Activated CD4-positive, alpha-beta memory T cell treated with anti-CD3 and anti-CD28 coated beads, Interleukin-2, amount 10 ng/mL, durations not matched to agents 7 days and 5 days (primary cell): ENCODE results near the gene XYLT1. TPM values are rescaled to one million over a fixed set of nuclear protein-coding genes. Genes with fewer than 3 reads are reported as not detected.
"Not testable (repeated sequence)": the region's sequence is repeated elsewhere in the genome, so short reads cannot be mapped to it uniquely, and the experiment has no call there.

ENCODE experiments used
- CTCF ChIA-PET: fragments of 350-600 bp; sonication (Branson Sonifier 250); formaldehyde crosslinking; loops from one replicate; lab custom pipeline; 2021; ENCODE audit warnings: antibody characterized with exemption, inconsistent platforms; lab: Charles Lee
- POLR2A ChIA-PET: fragments of 350-600 bp; sonication (Branson Sonifier 250); formaldehyde crosslinking; loops from one replicate; lab custom pipeline; 2021; ENCODE audit warnings: antibody characterized with exemption; lab: Charles Lee
- DNase-seq: peaks from one replicate; pipeline ENCODE4 v3.0.0-alpha.2; 2020
- H3K27ac Mint-ChIP-seq: one replicate; pipeline ENCODE4 v1.8.0; 2021; ENCODE audit warnings: mild to moderate bottlenecking, mixed read lengths
- H3K27me3 Mint-ChIP-seq: one replicate; pipeline ENCODE4 v1.8.0; 2021; ENCODE audit warnings: mixed read lengths
- H3K36me3 Mint-ChIP-seq: one replicate; pipeline ENCODE4 v1.8.0; 2021; ENCODE audit warnings: low read depth, mixed read lengths
- H3K4me1 Mint-ChIP-seq: one replicate; pipeline ENCODE4 v1.8.0; 2021; ENCODE audit warnings: mixed read lengths
- H3K4me3 Mint-ChIP-seq: one replicate; pipeline ENCODE4 v1.8.0; 2021; ENCODE audit warnings: mild to moderate bottlenecking, mixed read lengths
- H3K9me3 Mint-ChIP-seq: one replicate; pipeline ENCODE4 v1.8.0; 2021; ENCODE audit warnings: mixed read lengths
- total RNA-seq, 2 experiments: library from RNA; stranded (reverse); gene quantifications; one replicate each; pipeline ENCODE4 v1.2.3, GENCODE V29; 2021

XYLT1 gene
- total RNA-seq, 2 experiments from 2014 or later, result 30.2 to 34.9 TPM

DNA sequence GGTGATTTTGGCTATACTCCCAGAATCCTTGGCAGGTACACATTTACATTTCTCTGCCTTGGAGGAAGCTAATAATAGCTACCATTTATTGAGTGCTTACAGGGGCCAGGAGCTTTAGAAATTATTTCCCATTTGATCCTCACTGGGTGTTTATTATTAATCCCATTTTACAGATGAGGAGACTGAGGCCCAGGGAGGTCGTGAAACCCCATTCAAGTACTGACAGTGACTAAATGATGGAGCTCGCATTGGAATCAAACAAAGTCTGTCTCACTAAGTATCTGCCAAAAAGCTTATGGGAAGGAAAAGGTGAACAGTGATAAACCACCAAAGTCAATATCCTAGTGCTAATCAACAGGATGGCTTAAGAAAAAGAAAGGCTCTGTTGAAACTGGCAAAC lies 33.3 kb upstream of the XYLT1 start:
- no peaks in the 10 kb centered on the region for H3K9me3 Mint-ChIP-seq
- ChIA-PET CTCF (no interaction called here), POLR2A (no interaction called here)
- no peaks in the 10 kb centered on the region for H3K36me3 Mint-ChIP-seq
- DNase-seq, result no peak
- H3K4me3 Mint-ChIP-seq, result no peak overlapping the region
- no peaks in the 10 kb centered on the region for H3K4me1 Mint-ChIP-seq
- H3K27ac Mint-ChIP-seq, result no peak overlapping the region
- peaks cover 7% of the 10 kb centered on the region for H3K27me3 Mint-ChIP-seq

DNA sequence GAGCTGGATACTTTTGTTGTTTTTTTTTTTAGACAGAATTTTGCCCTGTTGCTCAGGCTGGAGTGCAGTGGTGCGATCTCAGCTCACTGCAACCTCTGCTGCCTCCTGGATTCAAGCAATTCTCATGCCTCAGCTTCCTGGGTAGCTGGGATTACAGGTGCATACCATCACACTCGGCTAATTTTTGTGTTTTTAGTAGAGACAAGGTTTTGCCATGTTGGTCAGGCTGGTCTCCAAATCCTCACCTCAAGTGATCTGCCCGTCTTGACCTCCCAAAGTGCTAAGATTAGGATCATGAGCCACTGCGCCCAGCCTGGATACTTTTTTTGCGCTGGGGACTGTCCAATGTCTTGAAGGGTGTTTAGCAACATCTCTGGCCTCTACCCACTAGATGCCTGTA lies 32.6 kb upstream of the XYLT1 start:
- no peak overlapping the region for H3K27ac Mint-ChIP-seq
- no peaks in the 10 kb centered on the region for H3K9me3 Mint-ChIP-seq
- DNase-seq, result no peak
- H3K27me3 Mint-ChIP-seq, result peaks cover 5% of the 10 kb centered on the region
- POLR2A ChIA-PET, result no interaction called here
- CTCF ChIA-PET, result no interaction called here
- H3K4me1 Mint-ChIP-seq, result no peaks in the 10 kb centered on the region
- H3K36me3 Mint-ChIP-seq, result no peaks in the 10 kb centered on the region
- no peak overlapping the region for H3K4me3 Mint-ChIP-seq

DNA sequence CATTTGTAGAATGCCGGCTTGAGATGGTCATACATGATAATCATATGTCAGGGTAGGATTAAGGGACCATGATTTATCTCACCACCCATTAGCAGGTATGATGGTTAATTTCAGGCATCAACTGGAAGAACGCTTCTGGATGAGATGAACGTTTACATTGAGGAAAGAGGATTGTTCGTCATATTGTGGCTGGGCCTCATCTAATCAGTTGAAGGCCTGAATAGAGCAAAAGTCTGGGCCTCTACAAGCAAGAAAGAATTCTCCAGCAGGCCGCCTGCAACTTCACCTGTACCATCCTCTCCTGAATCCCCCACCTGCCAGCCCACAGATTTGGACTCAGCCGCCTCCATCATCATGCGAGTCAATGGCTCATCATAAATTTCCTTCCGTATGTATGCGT lies 30.6 kb upstream of the XYLT1 start:
- Mint-ChIP-seq H3K9me3 (no peaks in the 10 kb centered on the region), H3K27me3 (peaks cover 3% of the 10 kb centered on the region), H3K4me3 (no peak overlapping the region), H3K36me3 (no peaks in the 10 kb centered on the region), H3K27ac (no peak overlapping the region), H3K4me1 (no peaks in the 10 kb centered on the region)
- POLR2A ChIA-PET, result no interaction called here
- no peak for DNase-seq
- CTCF ChIA-PET, result no interaction called here

DNA sequence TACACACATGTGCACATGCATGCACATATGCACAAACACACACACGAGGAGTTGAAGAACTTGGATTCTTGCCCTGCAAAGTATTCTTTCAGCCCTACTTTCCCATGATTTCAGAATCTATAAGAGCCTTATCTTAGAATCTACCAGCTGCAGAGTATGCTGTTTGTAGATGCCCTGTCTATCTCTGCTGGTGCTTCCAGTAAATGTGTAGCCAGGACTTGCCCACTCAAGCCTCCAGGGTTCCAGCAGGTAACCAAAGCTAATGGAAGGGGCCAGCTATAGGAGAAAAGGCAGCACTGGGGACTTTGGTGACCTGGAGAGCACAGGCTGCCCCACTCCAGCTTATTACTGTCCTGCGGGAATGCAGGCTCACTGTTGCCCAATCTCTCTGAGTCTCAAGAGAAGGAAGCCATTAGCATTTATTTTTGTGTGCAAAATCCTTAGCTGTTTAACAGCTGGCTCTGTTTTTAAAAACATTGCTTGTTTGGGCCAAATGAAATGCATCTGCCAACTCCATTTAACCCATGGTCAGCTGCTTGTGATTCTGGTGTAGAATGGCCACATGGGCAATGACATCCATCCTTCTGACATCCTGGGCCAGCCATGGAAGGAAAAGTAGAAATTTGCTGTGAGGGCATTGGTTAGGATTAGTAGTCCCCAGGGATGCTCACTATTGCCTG lies 28.6 kb upstream of the XYLT1 start:
- Mint-ChIP-seq H3K9me3 (no peaks in the 10 kb centered on the region), H3K27me3 (peaks cover 6% of the 10 kb centered on the region), H3K27ac (no peak overlapping the region), H3K36me3 (no peaks in the 10 kb centered on the region), H3K4me3 (no peak overlapping the region), H3K4me1 (no peaks in the 10 kb centered on the region)
- POLR2A ChIA-PET, result no interaction called here
- DNase-seq, result no peak
- CTCF ChIA-PET, result no interaction called here

DNA sequence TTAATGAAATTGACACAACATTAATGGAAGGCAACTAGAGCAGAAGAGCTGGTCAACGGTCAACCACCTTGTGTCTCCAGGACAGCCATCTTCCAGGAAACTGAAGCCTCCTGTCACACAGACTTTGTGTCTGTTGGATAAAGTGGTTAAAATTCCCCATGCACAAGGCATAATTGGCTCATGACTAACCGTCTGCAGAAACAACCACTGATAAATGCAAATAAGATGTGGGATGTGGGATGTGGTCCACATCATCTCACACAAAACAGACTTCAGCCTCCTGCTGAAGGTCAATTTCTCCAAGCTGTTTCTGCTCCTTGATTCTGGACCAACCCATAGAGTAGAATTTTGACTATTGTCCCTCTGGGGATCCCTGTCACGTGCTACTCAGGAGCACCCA lies 26.9 kb upstream of the XYLT1 start:
- H3K4me3 Mint-ChIP-seq, result no peak overlapping the region
- CTCF ChIA-PET, result interaction anchor here (0.7 kb wide), 1 partner anchor 39 kb away, joined by 3 read pairs; no protein-coding TSS in a partner anchor
- H3K36me3 Mint-ChIP-seq, result no peaks in the 10 kb centered on the region
- H3K27ac Mint-ChIP-seq, result no peak overlapping the region
- DNase-seq, result no peak
- POLR2A ChIA-PET, result no interaction called here
- no peaks in the 10 kb centered on the region for H3K4me1 Mint-ChIP-seq
- H3K9me3 Mint-ChIP-seq, result no peaks in the 10 kb centered on the region
- peaks cover 5% of the 10 kb centered on the region for H3K27me3 Mint-ChIP-seq

DNA sequence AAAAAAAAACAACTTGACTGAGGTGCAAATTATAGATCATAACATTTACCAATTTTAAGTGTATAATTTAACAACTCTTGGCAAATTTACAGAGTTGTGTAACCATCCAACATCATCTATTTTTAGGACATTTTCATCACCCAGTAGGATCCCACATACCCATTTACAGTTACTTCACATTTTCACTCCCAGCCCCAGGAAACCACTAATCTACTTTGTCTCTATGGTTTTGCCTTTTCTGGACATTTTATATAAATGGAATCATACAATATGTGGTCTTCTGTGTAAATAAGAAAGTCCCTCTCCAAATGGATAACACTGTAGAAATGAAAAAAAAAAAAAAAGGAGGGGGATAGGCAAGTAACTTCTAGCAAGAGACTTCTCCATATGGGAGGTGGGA lies 26.1 kb upstream of the XYLT1 start:
- no peak overlapping the region for H3K4me3 Mint-ChIP-seq
- H3K27me3 Mint-ChIP-seq, result peaks cover 5% of the 10 kb centered on the region
- H3K9me3 Mint-ChIP-seq, result no peaks in the 10 kb centered on the region
- ChIA-PET POLR2A (no interaction called here), CTCF (interaction anchor here (0.7 kb wide), 1 partner anchor 40 kb away, joined by 3 read pairs; no protein-coding TSS in a partner anchor)
- H3K36me3 Mint-ChIP-seq, result no peaks in the 10 kb centered on the region
- H3K4me1 Mint-ChIP-seq, result no peaks in the 10 kb centered on the region
- DNase-seq, result no peak
- no peak overlapping the region for H3K27ac Mint-ChIP-seq

DNA sequence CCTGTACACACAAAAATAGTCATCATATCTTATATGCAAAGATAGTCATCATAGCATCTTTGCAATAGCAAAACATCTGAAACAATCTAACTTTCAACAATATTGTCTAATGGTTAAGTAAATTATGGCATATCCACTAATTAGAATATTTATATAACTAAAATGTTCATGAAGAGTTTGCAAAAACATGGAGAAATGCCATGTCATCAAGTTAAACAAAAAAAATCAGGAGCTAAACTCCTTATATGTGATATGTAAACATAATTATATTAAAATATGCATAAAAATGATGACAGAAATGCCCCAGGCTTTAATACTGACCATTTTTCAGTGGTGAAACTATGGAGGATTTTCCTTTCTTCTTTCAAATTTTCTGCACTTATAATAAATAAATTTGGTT lies 22.3 kb upstream of the XYLT1 start:
- Mint-ChIP-seq H3K27ac (no peak overlapping the region), H3K36me3 (no peaks in the 10 kb centered on the region), H3K4me3 (no peak overlapping the region), H3K9me3 (no peaks in the 10 kb centered on the region), H3K27me3 (peaks cover 10% of the 10 kb centered on the region), H3K4me1 (no peaks in the 10 kb centered on the region)
- ChIA-PET POLR2A (no interaction called here), CTCF (interaction anchor here (1.1 kb wide), 1 partner anchor 12 kb away, joined by 4 read pairs; no protein-coding TSS in a partner anchor)
- DNase-seq, result no peak

DNA sequence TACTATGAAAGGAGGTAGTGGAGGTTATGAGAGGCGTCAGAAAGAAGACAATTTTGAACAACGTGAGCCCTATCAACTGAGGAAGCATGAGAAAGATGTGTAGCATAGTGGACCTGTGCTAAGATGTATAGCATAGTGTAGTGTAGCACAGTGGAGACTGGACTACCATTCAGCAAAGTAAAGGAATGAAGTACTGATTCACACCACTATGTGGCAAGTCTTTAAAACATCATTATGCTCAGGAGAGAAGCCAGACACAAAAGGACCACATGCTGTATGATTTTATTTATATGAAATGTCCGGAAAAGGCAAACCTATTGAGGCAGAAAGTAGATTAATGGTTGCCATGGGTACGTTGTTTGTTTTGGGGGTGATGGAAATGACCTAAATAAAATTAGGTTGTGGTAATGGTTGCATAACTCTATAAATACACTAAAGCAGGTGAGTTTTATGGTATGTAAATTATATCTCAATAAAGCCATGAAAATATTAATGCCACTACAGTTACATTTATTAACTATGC lies 20.4 kb upstream of the XYLT1 start:
- ChIA-PET POLR2A (no interaction called here), CTCF (interaction anchor here (1.1 kb wide), 1 partner anchor 10 kb away, joined by 3 read pairs; no protein-coding TSS in a partner anchor)
- Mint-ChIP-seq H3K4me3 (no peak overlapping the region), H3K36me3 (no peaks in the 10 kb centered on the region), H3K27ac (no peak overlapping the region), H3K4me1 (no peaks in the 10 kb centered on the region), H3K9me3 (no peaks in the 10 kb centered on the region), H3K27me3 (peaks cover 10% of the 10 kb centered on the region)
- DNase-seq, result no peak

DNA sequence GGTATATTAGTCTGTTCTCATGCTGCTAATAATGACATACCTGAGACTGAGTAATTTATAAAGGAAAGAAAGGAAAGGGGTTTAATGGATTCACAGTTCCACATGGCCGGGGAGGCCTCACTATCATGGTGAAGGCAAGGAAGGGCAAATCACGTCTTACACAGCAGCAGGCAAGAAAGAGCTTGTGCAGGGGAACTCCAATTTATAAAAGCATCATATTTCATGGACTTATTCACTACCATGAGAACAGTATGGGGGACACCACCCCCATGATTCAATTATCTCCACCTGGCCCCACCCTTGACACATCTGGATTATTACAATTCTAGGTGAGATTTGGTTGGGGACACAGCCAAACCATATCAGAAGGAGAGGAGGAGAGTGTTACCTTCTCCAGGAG lies 17.7 kb upstream of the XYLT1 start:
- POLR2A ChIA-PET, result no interaction called here
- H3K27me3 Mint-ChIP-seq, result peaks cover 7% of the 10 kb centered on the region
- H3K36me3 Mint-ChIP-seq, result no peaks in the 10 kb centered on the region
- no peak overlapping the region for H3K4me3 Mint-ChIP-seq
- H3K4me1 Mint-ChIP-seq, result no peaks in the 10 kb centered on the region
- H3K27ac Mint-ChIP-seq, result no peak overlapping the region
- CTCF ChIA-PET, result no interaction called here
- DNase-seq, result no peak
- no peaks in the 10 kb centered on the region for H3K9me3 Mint-ChIP-seq

DNA sequence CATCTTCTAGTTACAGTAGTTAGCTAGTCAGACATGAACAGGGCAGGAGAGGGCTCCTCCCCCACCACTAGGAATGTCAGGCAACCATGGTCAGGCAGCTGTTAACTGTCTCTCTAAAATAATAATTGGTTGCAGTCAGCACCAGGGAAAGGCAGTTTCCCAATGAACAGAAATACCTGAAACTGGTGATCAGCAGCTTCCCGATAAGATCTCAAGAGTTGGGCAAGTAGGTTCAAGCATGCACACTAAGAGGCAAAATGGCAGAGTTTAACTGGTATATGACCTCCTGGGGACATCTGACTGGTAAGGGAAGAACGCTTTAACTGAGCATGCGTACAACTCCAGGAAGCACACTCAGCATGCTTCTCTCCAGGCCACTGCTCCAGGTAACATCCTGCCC lies 12.6 kb upstream of the XYLT1 start:
- DNase-seq, result no peak
- no peak overlapping the region for H3K27ac Mint-ChIP-seq
- peaks cover 29% of the 10 kb centered on the region for H3K27me3 Mint-ChIP-seq
- H3K4me3 Mint-ChIP-seq, result no peak overlapping the region
- no peaks in the 10 kb centered on the region for H3K4me1 Mint-ChIP-seq
- ChIA-PET POLR2A (no interaction called here), CTCF (interaction anchor here (1.1 kb wide), 1 partner anchor 96 kb away, joined by 4 read pairs; no protein-coding TSS in a partner anchor)
- H3K36me3 Mint-ChIP-seq, result no peaks in the 10 kb centered on the region
- no peaks in the 10 kb centered on the region for H3K9me3 Mint-ChIP-seq

DNA sequence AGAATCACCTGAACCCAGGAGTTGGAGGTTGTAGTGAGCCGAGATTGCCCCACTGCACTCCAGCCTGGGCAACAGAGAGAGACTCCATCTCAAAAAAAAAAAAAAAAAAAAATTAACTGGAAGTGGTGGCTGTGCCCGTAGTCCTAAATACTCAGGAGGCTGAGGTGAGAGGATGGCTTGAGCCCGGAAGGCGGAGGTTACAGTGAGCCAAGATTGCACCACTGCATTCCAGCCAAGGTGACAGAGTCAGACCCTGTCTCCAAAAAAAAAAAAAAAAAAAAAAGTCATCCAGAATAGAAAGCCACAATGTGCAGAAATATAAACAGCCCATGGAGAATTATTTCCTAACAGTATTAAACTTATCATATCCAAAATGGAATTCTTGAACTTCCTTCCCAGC lies 11.6 kb upstream of the XYLT1 start:
- CTCF ChIA-PET, result interaction anchor here (0.7 to 1.1 kb wide), 3 partner anchors 63 to 873 kb away, joined by 4 to 6 read pairs (median 4); no protein-coding TSS in a partner anchor

DNA sequence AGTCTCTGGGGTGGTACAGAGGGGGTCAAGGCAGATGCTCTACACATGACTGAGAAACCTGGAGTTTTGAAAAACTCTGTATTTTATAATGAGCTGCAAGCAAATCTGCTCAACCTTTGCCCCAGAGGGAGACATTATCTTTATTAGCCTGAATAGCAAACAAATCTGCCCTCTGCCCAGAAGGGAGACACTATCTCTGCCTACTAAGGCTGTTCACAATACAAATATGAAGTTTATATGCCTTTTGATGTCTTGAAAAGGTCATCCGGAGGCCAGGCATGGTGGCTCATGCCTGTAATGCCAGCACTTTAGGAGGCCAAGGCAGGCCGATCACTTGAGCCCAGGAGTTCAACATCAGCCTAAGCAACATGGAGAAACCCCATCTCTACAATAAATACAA lies 11.0 kb upstream of the XYLT1 start:
- Mint-ChIP-seq H3K9me3 (no peaks in the 10 kb centered on the region), H3K27ac (no peak overlapping the region), H3K4me3 (no peak overlapping the region), H3K4me1 (peaks cover 3% of the 10 kb centered on the region), H3K36me3 (no peaks in the 10 kb centered on the region), H3K27me3 (peaks cover 30% of the 10 kb centered on the region)
- ChIA-PET POLR2A (no interaction called here), CTCF (interaction anchor here (1.6 kb wide), 1 partner anchor 9 kb away, joined by 3 read pairs; no protein-coding TSS in a partner anchor)
- DNase-seq, result no peak

More for the DNA sequence above, 11.6 kb upstream of the XYLT1 start:
- H3K4me3 Mint-ChIP-seq, H3K9me3 Mint-ChIP-seq, H3K4me1 Mint-ChIP-seq, POLR2A ChIA-PET, H3K36me3 Mint-ChIP-seq, DNase-seq, H3K27ac Mint-ChIP-seq: not testable (repeated sequence)
- peaks cover 30% of the 10 kb centered on the region for H3K27me3 Mint-ChIP-seq

DNA sequence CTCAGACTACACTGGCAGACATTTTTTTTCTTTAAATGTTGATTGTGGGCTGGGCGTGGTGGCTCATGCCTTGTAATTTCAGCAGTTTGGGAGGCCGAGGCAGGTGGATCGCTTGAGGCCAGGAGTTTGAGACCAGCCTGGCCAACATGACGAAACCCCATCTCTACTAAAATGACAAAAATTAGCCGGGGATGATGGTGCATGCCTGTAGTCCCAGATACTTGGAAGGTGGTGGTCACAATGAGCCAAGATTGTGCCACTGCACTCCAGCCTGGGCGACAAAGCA lies 6.4 kb upstream of the XYLT1 start:
- POLR2A ChIA-PET, result interaction anchor here (0.5 kb wide), 1 partner anchor 58 kb away, joined by 3 read pairs; no protein-coding TSS in a partner anchor
- peaks cover 39% of the 10 kb centered on the region for H3K4me1 Mint-ChIP-seq
- CTCF ChIA-PET, result interaction anchor here (1.1 kb wide), 3 partner anchors 53 to 102 kb away, joined by 3 to 5 read pairs (median 5); no protein-coding TSS in a partner anchor

More for the DNA sequence above, 6.4 kb upstream of the XYLT1 start:
- not testable (repeated sequence) for H3K27ac Mint-ChIP-seq, DNase-seq, H3K4me3 Mint-ChIP-seq, H3K9me3 Mint-ChIP-seq, H3K36me3 Mint-ChIP-seq
- peaks cover 22% of the 10 kb centered on the region for H3K27me3 Mint-ChIP-seq
